Peyer's patch (tissue), 4 donors: ENCODE results near the gene RSPH1.

Experiments used
- POLR2A ChIP-seq, 2 donors: fragments of 450-650 bp; IDR thresholded peaks; one replicate each; pipeline ENCODE4 v1.5.1; 2017; ENCODE audit warnings: antibody characterized with exemption in 2 of 2, mild to moderate bottlenecking in 2 of 2, moderate library complexity in 2 of 2
- TF ChIP-seq, protein P1 (sequence below), 6 experiments: fragments of 450-650 bp in 4 of 6; fragments of 200-600 bp in 2 of 6; sonication (generic) in 1 of 6; IDR thresholded peaks; one replicate each; pipeline ENCODE4 v1.5.1; 2017 to 2019; ENCODE audit warnings: antibody characterized with exemption in 6 of 6, mild to moderate bottlenecking in 3 of 6, moderate library complexity in 1 of 6

DNA sequence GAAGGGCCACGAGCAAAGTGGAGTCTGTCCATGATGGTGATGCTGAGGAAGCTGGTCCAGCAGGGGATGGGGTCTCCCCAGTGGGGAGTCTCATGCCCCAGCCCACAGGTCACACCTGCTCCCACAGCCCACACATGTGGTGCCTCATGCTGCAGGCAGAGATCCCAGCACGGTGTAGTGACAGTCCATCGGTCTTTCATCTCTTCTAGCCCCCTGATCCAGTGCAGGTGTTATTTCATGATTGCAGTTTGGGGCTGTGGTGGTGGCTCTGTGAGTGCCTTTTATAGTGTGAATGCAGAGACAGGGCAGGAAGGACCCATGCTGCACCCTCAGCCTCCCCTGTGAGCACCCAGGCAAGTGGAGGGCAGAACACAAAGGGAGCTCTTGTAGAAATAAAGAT is 47.3 kb downstream of the RSPH1 start:
- TF ChIP-seq, protein P1, sequence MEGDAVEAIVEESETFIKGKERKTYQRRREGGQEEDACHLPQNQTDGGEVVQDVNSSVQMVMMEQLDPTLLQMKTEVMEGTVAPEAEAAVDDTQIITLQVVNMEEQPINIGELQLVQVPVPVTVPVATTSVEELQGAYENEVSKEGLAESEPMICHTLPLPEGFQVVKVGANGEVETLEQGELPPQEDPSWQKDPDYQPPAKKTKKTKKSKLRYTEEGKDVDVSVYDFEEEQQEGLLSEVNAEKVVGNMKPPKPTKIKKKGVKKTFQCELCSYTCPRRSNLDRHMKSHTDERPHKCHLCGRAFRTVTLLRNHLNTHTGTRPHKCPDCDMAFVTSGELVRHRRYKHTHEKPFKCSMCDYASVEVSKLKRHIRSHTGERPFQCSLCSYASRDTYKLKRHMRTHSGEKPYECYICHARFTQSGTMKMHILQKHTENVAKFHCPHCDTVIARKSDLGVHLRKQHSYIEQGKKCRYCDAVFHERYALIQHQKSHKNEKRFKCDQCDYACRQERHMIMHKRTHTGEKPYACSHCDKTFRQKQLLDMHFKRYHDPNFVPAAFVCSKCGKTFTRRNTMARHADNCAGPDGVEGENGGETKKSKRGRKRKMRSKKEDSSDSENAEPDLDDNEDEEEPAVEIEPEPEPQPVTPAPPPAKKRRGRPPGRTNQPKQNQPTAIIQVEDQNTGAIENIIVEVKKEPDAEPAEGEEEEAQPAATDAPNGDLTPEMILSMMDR (IDR thresholded peaks at IDR 0.05), result no peak
- TF ChIP-seq POLR2A (IDR thresholded peaks at IDR 0.05), result no peak
